Measurements from ENCODE around the gene UBE2U. TPM values are rescaled to one million over a fixed set of nuclear protein-coding genes. Genes with fewer than 3 reads are reported as not detected.
"Not testable (repeated sequence)": the region's sequence is repeated elsewhere in the genome, so short reads cannot be mapped to it uniquely, and the experiment has no call there.

The UBE2U gene
- total RNA-seq, 1 experiment from 2014 or later: not detected

GRCh38 chr1:64184003-64184440 lies 19.4 kb upstream of the UBE2U start:
- DNase-seq (ENCODE audit: low read depth, low spot score): peak; percentile 6
- in situ Hi-C loops (cut with HindIII; ENCODE audit: low pct_unique_long_range_greater_than_20kb, low sequenced_read_pairs): no loop called here

- DNase-seq (ENCODE audit: low read depth, low spot score): no peak
- in situ Hi-C loops (cut with HindIII; ENCODE audit: low pct_unique_long_range_greater_than_20kb, low sequenced_read_pairs): no loop called here
Measured at GRCh38 chr1:64186138-64186897, 17.1 kb upstream of the UBE2U start.

- DNase-seq (ENCODE audit: low read depth, low spot score): no peak
Measured at GRCh38 chr1:64186898-64187280, 16.5 kb upstream of the UBE2U start.

GRCh38 chr1:64187646-64188045 lies 15.8 kb upstream of the UBE2U start:
- in situ Hi-C loops (cut with HindIII; ENCODE audit: low pct_unique_long_range_greater_than_20kb, low sequenced_read_pairs): no loop called here
- no peak for DNase-seq (ENCODE audit: low read depth, low spot score)

More at GRCh38 chr1:64186898-64187280, 16.5 kb upstream of the UBE2U start:
- in situ Hi-C loops (cut with HindIII; ENCODE audit: low pct_unique_long_range_greater_than_20kb, low sequenced_read_pairs): no loop called here

- in situ Hi-C loops (cut with HindIII; ENCODE audit: low pct_unique_long_range_greater_than_20kb, low sequenced_read_pairs): no loop called here
- no peak for DNase-seq (ENCODE audit: low read depth, low spot score)
Measured at GRCh38 chr1:64192290-64192689, 11.1 kb upstream of the UBE2U start.

GRCh38 chr1:64194168-64195080 lies 9.0 kb upstream of the UBE2U start:
- no peak for DNase-seq (ENCODE audit: low read depth, low spot score)
- in situ Hi-C loops (cut with HindIII; ENCODE audit: low pct_unique_long_range_greater_than_20kb, low sequenced_read_pairs): no loop called here

GRCh38 chr1:64195081-64195395 lies 8.4 kb upstream of the UBE2U start:
- in situ Hi-C loops (cut with HindIII; ENCODE audit: low pct_unique_long_range_greater_than_20kb, low sequenced_read_pairs): no loop called here
- DNase-seq (ENCODE audit: low read depth, low spot score): no peak

- in situ Hi-C loops (cut with HindIII; ENCODE audit: low pct_unique_long_range_greater_than_20kb, low sequenced_read_pairs): no loop called here
- no peak for DNase-seq (ENCODE audit: low read depth, low spot score)
Measured at GRCh38 chr1:64196074-64196870, 7.2 kb upstream of the UBE2U start.

- in situ Hi-C loops (cut with HindIII; ENCODE audit: low pct_unique_long_range_greater_than_20kb, low sequenced_read_pairs): no loop called here
- no peak for DNase-seq (ENCODE audit: low read depth, low spot score)
Measured at GRCh38 chr1:64197076-64197475, 6.3 kb upstream of the UBE2U start.

GRCh38 chr1:64199154-64199553 lies 4.3 kb upstream of the UBE2U start:
- peak; percentile 6 for DNase-seq (ENCODE audit: low read depth, low spot score)
- in situ Hi-C loops (cut with HindIII; ENCODE audit: low pct_unique_long_range_greater_than_20kb, low sequenced_read_pairs): no loop called here

- DNase-seq (ENCODE audit: low read depth, low spot score): no peak
- in situ Hi-C loops (cut with HindIII; ENCODE audit: low pct_unique_long_range_greater_than_20kb, low sequenced_read_pairs): no loop called here
Measured at GRCh38 chr1:64200064-64200463, 3.4 kb upstream of the UBE2U start.

- DNase-seq (ENCODE audit: low read depth, low spot score): peak; percentile 25
- in situ Hi-C loops (cut with HindIII; ENCODE audit: low pct_unique_long_range_greater_than_20kb, low sequenced_read_pairs): no loop called here
Measured at GRCh38 chr1:64209221-64209620, 5.8 kb downstream of the UBE2U start.

GRCh38 chr1:64212031-64212430 lies 8.6 kb downstream of the UBE2U start:
- no peak for DNase-seq (ENCODE audit: low read depth, low spot score)
- in situ Hi-C loops (cut with HindIII; ENCODE audit: low pct_unique_long_range_greater_than_20kb, low sequenced_read_pairs): no loop called here

GRCh38 chr1:64215576-64215975 lies 12.2 kb downstream of the UBE2U start:
- no peak for DNase-seq (ENCODE audit: low read depth, low spot score)
- in situ Hi-C loops (cut with HindIII; ENCODE audit: low pct_unique_long_range_greater_than_20kb, low sequenced_read_pairs): no loop called here

- peak; percentile 36 for DNase-seq (ENCODE audit: low read depth, low spot score)
- in situ Hi-C loops (cut with HindIII; ENCODE audit: low pct_unique_long_range_greater_than_20kb, low sequenced_read_pairs): no loop called here
Measured at GRCh38 chr1:64220241-64220640, 16.8 kb downstream of the UBE2U start.

- in situ Hi-C loops (cut with HindIII; ENCODE audit: low pct_unique_long_range_greater_than_20kb, low sequenced_read_pairs): no loop called here
- no peak for DNase-seq (ENCODE audit: low read depth, low spot score)
Measured at GRCh38 chr1:64223329-64224151, 20.1 kb downstream of the UBE2U start.

- in situ Hi-C loops (cut with HindIII; ENCODE audit: low pct_unique_long_range_greater_than_20kb, low sequenced_read_pairs); DNase-seq (ENCODE audit: low read depth, low spot score): not testable (repeated sequence)
Measured at GRCh38 chr1:64224236-64224635, 20.8 kb downstream of the UBE2U start.
